ENCODE measurements around the gene ACADL. TPM values are rescaled to one million over a fixed set of nuclear protein-coding genes. Genes with fewer than 3 reads are reported as not detected.
"Not testable (repeated sequence)": the region's sequence is repeated elsewhere in the genome, so short reads cannot be mapped to it uniquely, and the experiment has no call there.

ACADL gene
- total and polyA plus RNA-seq, 2 of the 13 experiments (the other 11 are each of a cell fraction or from before 2014, with no cell fraction given): not detected

DNA sequence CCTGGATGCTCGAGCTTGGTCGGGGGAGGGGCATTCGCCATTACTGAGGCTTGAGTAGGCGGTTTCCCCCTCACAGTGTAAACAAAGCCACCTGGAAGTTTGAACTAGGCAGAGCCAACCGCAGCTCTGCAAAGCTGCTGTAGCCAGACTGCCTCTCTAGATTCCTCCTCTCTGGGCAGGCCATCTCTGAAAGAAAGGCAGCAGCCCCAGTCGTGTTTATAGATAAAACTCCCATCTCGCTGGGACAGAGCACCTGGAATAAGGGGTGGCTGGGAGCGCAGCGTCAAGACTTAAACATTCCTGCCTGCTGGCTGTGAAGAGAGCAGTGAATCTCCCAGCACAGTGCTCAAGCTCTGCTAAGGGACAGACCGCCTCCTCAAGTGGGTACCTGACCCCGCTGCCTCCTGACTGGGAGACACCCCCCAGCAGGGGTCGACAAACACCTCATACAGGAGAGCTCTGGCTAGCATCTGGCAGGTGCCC is 43.6 kb downstream of the ACADL start (continued):
- TF ChIP-seq, protein P1, sequence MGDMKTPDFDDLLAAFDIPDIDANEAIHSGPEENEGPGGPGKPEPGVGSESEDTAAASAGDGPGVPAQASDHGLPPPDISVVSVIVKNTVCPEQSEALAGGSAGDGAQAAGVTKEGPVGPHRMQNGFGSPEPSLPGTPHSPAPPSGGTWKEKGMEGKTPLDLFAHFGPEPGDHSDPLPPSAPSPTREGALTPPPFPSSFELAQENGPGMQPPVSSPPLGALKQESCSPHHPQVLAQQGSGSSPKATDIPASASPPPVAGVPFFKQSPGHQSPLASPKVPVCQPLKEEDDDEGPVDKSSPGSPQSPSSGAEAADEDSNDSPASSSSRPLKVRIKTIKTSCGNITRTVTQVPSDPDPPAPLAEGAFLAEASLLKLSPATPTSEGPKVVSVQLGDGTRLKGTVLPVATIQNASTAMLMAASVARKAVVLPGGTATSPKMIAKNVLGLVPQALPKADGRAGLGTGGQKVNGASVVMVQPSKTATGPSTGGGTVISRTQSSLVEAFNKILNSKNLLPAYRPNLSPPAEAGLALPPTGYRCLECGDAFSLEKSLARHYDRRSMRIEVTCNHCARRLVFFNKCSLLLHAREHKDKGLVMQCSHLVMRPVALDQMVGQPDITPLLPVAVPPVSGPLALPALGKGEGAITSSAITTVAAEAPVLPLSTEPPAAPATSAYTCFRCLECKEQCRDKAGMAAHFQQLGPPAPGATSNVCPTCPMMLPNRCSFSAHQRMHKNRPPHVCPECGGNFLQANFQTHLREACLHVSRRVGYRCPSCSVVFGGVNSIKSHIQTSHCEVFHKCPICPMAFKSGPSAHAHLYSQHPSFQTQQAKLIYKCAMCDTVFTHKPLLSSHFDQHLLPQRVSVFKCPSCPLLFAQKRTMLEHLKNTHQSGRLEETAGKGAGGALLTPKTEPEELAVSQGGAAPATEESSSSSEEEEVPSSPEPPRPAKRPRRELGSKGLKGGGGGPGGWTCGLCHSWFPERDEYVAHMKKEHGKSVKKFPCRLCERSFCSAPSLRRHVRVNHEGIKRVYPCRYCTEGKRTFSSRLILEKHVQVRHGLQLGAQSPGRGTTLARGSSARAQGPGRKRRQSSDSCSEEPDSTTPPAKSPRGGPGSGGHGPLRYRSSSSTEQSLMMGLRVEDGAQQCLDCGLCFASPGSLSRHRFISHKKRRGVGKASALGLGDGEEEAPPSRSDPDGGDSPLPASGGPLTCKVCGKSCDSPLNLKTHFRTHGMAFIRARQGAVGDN (CRISPR knock-in tag; IDR thresholded peaks at IDR 0.05): peak; percentile 39
- TF ChIP-seq ARID2 (CRISPR knock-in tag; IDR thresholded peaks at IDR 0.05; ENCODE audit: borderline replicate concordance): peak; percentile 89; the same call in 1 of the 2 replicates

DNA sequence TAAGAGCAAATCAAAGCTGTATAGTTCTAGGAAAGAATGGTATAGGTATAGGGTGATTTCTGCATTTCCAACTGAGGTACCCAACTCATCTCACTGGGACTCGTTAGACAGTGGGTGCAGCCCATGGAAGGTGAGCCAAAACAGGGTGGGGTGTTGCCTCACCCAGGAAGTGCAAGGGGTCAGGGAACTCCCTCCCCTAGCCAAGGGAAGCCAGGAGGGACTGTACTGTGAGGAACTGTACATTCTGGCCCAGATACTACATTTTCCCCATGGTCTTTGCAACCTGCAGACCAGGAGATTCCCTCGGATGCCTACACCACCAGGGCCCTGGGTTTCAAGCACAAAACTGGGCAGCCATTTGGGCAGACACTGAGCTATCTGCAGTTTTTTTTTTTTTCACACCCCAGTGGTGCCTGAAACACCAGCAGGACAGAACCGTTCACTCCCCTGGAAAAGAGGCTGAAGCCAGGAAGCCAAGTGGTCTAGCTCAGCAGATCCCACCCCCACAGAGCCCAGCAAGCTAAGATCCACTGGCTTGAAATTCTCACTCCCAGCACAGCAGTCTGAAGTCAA is 44.1 kb downstream of the ACADL start:
- H3K27me3 ChIP-seq (ENCODE audit: control insufficient read depth in 1 of 2, insufficient read depth in 2 of 2, low read length in 2 of 2); FAIRE-seq; CTCF ChIA-PET (ENCODE audit: low intra/inter-chr PET ratio, low total read pairs); H3K36me3 ChIP-seq (replicated peaks in 1 of 2; ENCODE audit: control insufficient read depth in 1 of 2, insufficient read depth in 2 of 2, low read length in 2 of 2); DNase-seq (ENCODE audit: low spot score); H4K20me1 ChIP-seq (ENCODE audit: insufficient read depth, low read length); H3K27ac ChIP-seq (ENCODE audit: extremely low read length, insufficient read depth, low read length); H3K9ac ChIP-seq (ENCODE audit: insufficient read depth, low read depth, low read length); intact Hi-C loops (cut with micrococcal nuclease; ENCODE audit: unreplicated experiment); BruUV-seq (replicated peaks); H3K79me2 ChIP-seq (ENCODE audit: insufficient read depth, low read length): not testable (repeated sequence)
- POLR2A ChIA-PET: interaction anchor here (0.8 to 1.7 kb wide), 3 partner anchors 9 to 22 kb away, joined by 3 to 12 read pairs (median 3); partner anchors contain the start of gene KANSL1L
- Histone ChIP-seq H3K9me3 (ENCODE audit: low read length) (0 out of 2 replicates have a peak, but pooled peaks cover 13% of the 10 kb centered on the region), H3K4me3 (replicated peaks in 1 of 3; ENCODE audit: insufficient read depth in 1 of 3, low read depth in 2 of 3, low read length in 3 of 3) (peak overlapping the region; percentile 19 to 60 (median 31); a peak in 5 of 6 replicates), H3K4me2 (ENCODE audit: low read depth, low read length) (peak overlapping the region; percentile 86), H3K4me1 (ENCODE audit: insufficient read depth, low read length) (peaks cover 16% of the 10 kb centered on the region), H2AFZ (ENCODE audit: low read length) (peak overlapping the region; percentile 59)
- in situ Hi-C loops (cut with HindIII; ENCODE audit: extremely low pct_ligation_motif_present, low pct_unique_long_range_greater_than_20kb): loop anchor here (25.0 kb wide), 1 partner anchor 1794 kb away; no protein-coding TSS in a partner anchor
- ATAC-seq: peak; percentile 78
- 9% methylated on average over 3 of the region's 3 CpGs for WGBS (ENCODE audit: low lambda C conversion rate)
- TF ChIP-seq PHF21A (CRISPR knock-in tag; IDR thresholded peaks at IDR 0.05) (0 out of 2 replicates have a peak, but pooled peaks have one; percentile 37), MEF2D (CRISPR knock-in tag; IDR thresholded peaks at IDR 0.05) (0 out of 2 replicates have a peak, but pooled peaks have one; percentile 20), ZNF598 (CRISPR knock-in tag; IDR thresholded peaks at IDR 0.05; ENCODE audit: borderline replicate concordance) (0 out of 2 replicates have a peak, but pooled peaks have one; percentile 57), ZNF274 (CRISPR knock-in tag; IDR thresholded peaks at IDR 0.05) (0 out of 2 replicates have a peak, but pooled peaks have one; percentile 51), ZNF563 (CRISPR knock-in tag; IDR thresholded peaks at IDR 0.05) (peak; percentile 57; the same call in 1 of the 2 replicates), ETV5 (CRISPR knock-in tag; IDR thresholded peaks at IDR 0.05; ENCODE audit: borderline replicate concordance) (peak; percentile 25; the same call in 1 of the 2 replicates), PITX1 (CRISPR knock-in tag; IDR thresholded peaks at IDR 0.05) (peak; percentile 28; the same call in 1 of the 2 replicates), PHF8 (CRISPR knock-in tag; IDR thresholded peaks at IDR 0.05) (peak; percentile 17; the same call in 1 of the 2 replicates)
- TF ChIP-seq, protein P2, sequence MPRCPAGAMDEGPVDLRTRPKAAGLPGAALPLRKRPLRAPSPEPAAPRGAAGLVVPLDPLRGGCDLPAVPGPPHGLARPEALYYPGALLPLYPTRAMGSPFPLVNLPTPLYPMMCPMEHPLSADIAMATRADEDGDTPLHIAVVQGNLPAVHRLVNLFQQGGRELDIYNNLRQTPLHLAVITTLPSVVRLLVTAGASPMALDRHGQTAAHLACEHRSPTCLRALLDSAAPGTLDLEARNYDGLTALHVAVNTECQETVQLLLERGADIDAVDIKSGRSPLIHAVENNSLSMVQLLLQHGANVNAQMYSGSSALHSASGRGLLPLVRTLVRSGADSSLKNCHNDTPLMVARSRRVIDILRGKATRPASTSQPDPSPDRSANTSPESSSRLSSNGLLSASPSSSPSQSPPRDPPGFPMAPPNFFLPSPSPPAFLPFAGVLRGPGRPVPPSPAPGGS (CRISPR knock-in tag; IDR thresholded peaks at IDR 0.05): 0 out of 2 replicates have a peak, but pooled peaks have one; percentile 33
- TF ChIP-seq, protein P1 (CRISPR knock-in tag; IDR thresholded peaks at IDR 0.05): 0 out of 2 replicates have a peak, but pooled peaks have one; percentile 45

Data from HepG2 (cell line).